ENCODE data around the gene ARL16.

DNA sequence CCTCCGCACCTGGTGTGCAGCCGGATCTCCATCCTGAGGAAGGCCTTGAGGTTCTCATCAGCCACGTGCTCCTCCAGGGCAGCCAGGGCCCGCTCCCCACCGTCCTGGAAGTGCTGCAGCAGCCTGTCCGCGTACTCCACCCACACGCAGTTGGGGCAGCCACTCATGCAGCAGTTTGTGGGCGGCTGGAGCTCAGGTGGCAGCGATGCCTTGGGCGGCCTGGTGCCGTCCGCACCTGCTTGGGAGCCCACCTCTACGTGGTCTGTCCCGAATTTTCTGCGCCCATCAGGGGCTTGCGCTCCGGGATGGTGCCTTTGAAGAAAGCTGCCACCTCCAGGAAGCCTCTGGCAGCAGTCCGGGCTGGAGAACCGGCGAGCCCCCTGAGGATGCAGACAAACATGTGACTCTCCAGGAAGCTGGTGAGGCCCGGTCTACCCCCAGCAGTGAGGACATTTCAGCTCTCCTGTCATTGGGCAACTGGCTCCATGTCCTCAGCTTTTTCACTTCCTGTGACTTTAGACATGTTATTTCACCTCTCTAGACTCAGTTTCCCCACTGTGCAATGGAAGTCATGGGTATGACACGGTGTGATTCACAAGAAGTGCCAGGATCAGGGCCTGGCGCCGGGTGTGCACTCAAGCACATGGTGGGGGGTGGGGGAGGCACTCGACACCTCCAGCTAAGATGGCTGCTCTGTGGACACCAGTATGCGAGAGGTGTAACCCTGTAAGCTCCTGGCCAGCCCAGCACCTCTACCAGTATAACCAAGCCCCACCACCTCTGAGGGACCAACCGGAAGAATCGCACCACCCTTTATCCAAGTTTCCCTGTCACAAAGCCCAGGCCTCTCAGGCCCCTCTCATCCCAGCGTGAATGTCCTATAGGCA is 18.1 kb downstream of the ARL16 start:
- TF ChIP-seq EZH2 (IDR thresholded peaks at IDR 0.05) (no peak), POLR2AphosphoS5 (IDR thresholded peaks at IDR 0.05; ENCODE audit: borderline replicate concordance, low read depth, low read length) (no peak), FOXP2 (optimal IDR thresholded peaks at IDR 0.05; ENCODE audit: control extremely low read depth, extremely low read length, insufficient read depth) (no peak)
